Measurements from ENCODE around the gene MAML3.

The MAML3 gene

GRCh38 chr4:139861471-139861870 lies 292.5 kb downstream of the MAML3 start:
- H3K4me3 ChIP-seq (replicated peaks in 1 of 2; ENCODE audit: low read depth in 2 of 2, low read length in 2 of 2), result no peak overlapping the region
- DNase-seq (ENCODE audit: low read depth in 2 of 2), result no peak
- TF ChIP-seq, protein P1, sequence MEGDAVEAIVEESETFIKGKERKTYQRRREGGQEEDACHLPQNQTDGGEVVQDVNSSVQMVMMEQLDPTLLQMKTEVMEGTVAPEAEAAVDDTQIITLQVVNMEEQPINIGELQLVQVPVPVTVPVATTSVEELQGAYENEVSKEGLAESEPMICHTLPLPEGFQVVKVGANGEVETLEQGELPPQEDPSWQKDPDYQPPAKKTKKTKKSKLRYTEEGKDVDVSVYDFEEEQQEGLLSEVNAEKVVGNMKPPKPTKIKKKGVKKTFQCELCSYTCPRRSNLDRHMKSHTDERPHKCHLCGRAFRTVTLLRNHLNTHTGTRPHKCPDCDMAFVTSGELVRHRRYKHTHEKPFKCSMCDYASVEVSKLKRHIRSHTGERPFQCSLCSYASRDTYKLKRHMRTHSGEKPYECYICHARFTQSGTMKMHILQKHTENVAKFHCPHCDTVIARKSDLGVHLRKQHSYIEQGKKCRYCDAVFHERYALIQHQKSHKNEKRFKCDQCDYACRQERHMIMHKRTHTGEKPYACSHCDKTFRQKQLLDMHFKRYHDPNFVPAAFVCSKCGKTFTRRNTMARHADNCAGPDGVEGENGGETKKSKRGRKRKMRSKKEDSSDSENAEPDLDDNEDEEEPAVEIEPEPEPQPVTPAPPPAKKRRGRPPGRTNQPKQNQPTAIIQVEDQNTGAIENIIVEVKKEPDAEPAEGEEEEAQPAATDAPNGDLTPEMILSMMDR (IDR thresholded peaks at IDR 0.05; ENCODE audit: low read depth, low read length), result no peak

GRCh38 chr4:139860435-139861024 lies 293.5 kb downstream of the MAML3 start:
- no peak overlapping the region for H3K4me3 ChIP-seq (replicated peaks in 1 of 2; ENCODE audit: low read depth in 2 of 2, low read length in 2 of 2)
- TF ChIP-seq, protein P1 (IDR thresholded peaks at IDR 0.05; ENCODE audit: low read depth, low read length), result no peak
- DNase-seq (ENCODE audit: low read depth in 2 of 2), result no peak

- TF ChIP-seq, protein P1 (IDR thresholded peaks at IDR 0.05; ENCODE audit: low read depth, low read length), result no peak
- no peak overlapping the region for H3K4me3 ChIP-seq (replicated peaks in 1 of 2; ENCODE audit: low read depth in 2 of 2, low read length in 2 of 2)
- no peak for DNase-seq (ENCODE audit: low read depth in 2 of 2)
Observed at GRCh38 chr4:139859876-139860275, 294.1 kb downstream of the MAML3 start.

- no peak for DNase-seq (ENCODE audit: low read depth in 2 of 2)
- TF ChIP-seq, protein P1 (IDR thresholded peaks at IDR 0.05; ENCODE audit: low read depth, low read length), result no peak
Observed at GRCh38 chr4:139858436-139859205, 295.4 kb downstream of the MAML3 start.

GRCh38 chr4:139857977-139858376 lies 296.0 kb downstream of the MAML3 start:
- no peak overlapping the region for H3K4me3 ChIP-seq (replicated peaks in 1 of 2; ENCODE audit: low read depth in 2 of 2, low read length in 2 of 2)
- no peak for DNase-seq (ENCODE audit: low read depth in 2 of 2)
- TF ChIP-seq, protein P1 (IDR thresholded peaks at IDR 0.05; ENCODE audit: low read depth, low read length), result no peak

More at GRCh38 chr4:139858436-139859205, 295.4 kb downstream of the MAML3 start:
- no peak overlapping the region for H3K4me3 ChIP-seq (replicated peaks in 1 of 2; ENCODE audit: low read depth in 2 of 2, low read length in 2 of 2)

DNA sequence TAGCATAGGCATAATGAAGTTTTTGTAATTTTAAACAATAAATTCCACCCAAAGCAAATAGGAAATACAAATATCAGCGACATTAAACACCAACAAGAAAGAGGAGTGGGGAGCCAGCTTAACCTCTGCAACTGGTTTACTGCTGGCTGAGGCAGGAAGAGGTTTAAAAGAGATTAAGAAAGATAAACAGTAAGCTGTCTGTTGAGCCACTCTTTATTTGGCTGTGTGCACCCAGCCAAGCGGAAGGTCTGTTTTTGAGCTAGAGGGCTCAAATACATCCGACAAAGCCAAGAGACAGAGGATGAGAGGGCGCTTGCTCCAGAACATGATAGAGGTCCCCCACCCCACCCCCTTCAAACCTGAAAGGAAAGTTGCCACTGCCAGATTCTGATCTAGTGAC lies 297.0 kb downstream of the MAML3 start:
- TF ChIP-seq, protein P1 (IDR thresholded peaks at IDR 0.05; ENCODE audit: low read depth, low read length), result no peak
- no peak for DNase-seq (ENCODE audit: low read depth in 2 of 2)
- no peak overlapping the region for H3K4me3 ChIP-seq (replicated peaks in 1 of 2; ENCODE audit: low read depth in 2 of 2, low read length in 2 of 2)
